SK-N-SH (cell line): ENCODE results near the gene HS3ST4. TPM values are rescaled to one million over a fixed set of nuclear protein-coding genes. Genes with fewer than 3 reads are reported as not detected.

Source experiments
- CTCF ChIA-PET: fragments of 300-600, 350-600 bp; formaldehyde crosslinking; extraction: SDS; loops from one replicate; lab custom pipeline; 2021; lab: Yijun Ruan, JAX
- POLR2A ChIA-PET: fragments of 350-600 bp; sonication (Branson Sonifier 250); formaldehyde crosslinking; extraction: SDS; loops from one replicate; lab custom pipeline; 2020; ENCODE audit warnings: antibody characterized with exemption, inconsistent platforms; lab: Yijun Ruan, JAX
- DNase-seq: peaks from one replicate; pipeline ENCODE4 v3.0.0; 2012
- H2AFZ ChIP-seq: fragments of 200-600 bp; sonication (generic); 2 replicates; pipeline ENCODE4 v1.8.1; 2016; ENCODE audit warnings: antibody characterized with exemption, mild to moderate bottlenecking, low read depth
- H3F3A ChIP-seq: fragments of 200-600 bp; sonication (generic); replicated peaks from 2 replicates; pipeline ENCODE3; 2016; ENCODE audit warnings: antibody characterized with exemption, mild to moderate bottlenecking; ENCODE audit not compliant: insufficient read depth
- H3K27ac ChIP-seq, 2 experiments: fragments of 200-500 bp in 1 of 2; fragments of 200-600 bp in 1 of 2; sonication (Bioruptor generic) in 1 of 2; sonication (generic), shearing (Covaris generic) in 1 of 2; 2 replicates each; pipeline versions ENCODE4 v1.5.1 to v1.6.1; 2014 to 2016; ENCODE audit warnings: low read depth in 2 of 2, inconsistent platforms in 1 of 2, low read length in 1 of 2, mild to moderate bottlenecking in 1 of 2, mixed read lengths in 1 of 2
- H3K27me3 ChIP-seq: fragments of 200-600 bp; sonication (generic), shearing (Covaris generic); 2 replicates; pipeline ENCODE4 v1.6.1; 2016; ENCODE audit warnings: mixed run types; ENCODE audit not compliant: insufficient read depth
- H3K36me3 ChIP-seq, 2 experiments: fragments of 200-500 bp in 1 of 2; fragments of 200-600 bp in 1 of 2; sonication (Bioruptor generic) in 1 of 2; sonication (generic) in 1 of 2; replicated peaks in 1 of 2; 2 replicates each; pipeline versions ENCODE3 to v1.5.1; 2014 to 2016; ENCODE audit warnings: low read length in 1 of 2, mild to moderate bottlenecking in 1 of 2; ENCODE audit not compliant: insufficient read depth in 2 of 2, control insufficient read depth in 1 of 2
- H3K4me1 ChIP-seq, 2 experiments: fragments of 200-500 bp in 1 of 2; fragments of 200-600 bp in 1 of 2; sonication (Bioruptor generic) in 1 of 2; sonication (generic), shearing (Covaris generic) in 1 of 2; 2 replicates each; pipeline versions ENCODE4 v1.5.1 to v1.6.1; 2014 to 2016; ENCODE audit warnings: low read depth in 1 of 2, low read length in 1 of 2, mixed run types in 1 of 2; ENCODE audit not compliant: insufficient read depth in 2 of 2, control insufficient read depth in 1 of 2
- H3K4me2 ChIP-seq: fragments of 200-600 bp; sonication (generic), shearing (Covaris generic); 2 replicates; pipeline ENCODE4 v1.6.1; 2017; ENCODE audit warnings: mixed run types
- H3K4me3 ChIP-seq, 2 experiments: fragments of 200-500 bp in 1 of 2; fragments of 200-600 bp in 1 of 2; sonication (Bioruptor generic) in 1 of 2; sonication (generic), shearing (Covaris generic) in 1 of 2; 2 replicates each; pipeline versions ENCODE4 v1.5.1 to v1.8.1; 2014 to 2016; ENCODE audit warnings: low read depth in 2 of 2, inconsistent platforms in 1 of 2, low read length in 1 of 2, mild to moderate bottlenecking in 1 of 2, mixed read lengths in 1 of 2, moderate library complexity in 1 of 2
- H3K79me2 ChIP-seq: fragments of 200-600 bp; sonication (generic); 2 replicates; pipeline ENCODE4 v1.8.1; 2017; ENCODE audit warnings: mild to moderate bottlenecking; ENCODE audit not compliant: insufficient read depth
- H3K9ac ChIP-seq: fragments of 200-600 bp; sonication (generic); 2 replicates; pipeline ENCODE4 v1.6.1; 2017; ENCODE audit warnings: mixed run types
- H3K9me2 ChIP-seq: fragments of 200-600 bp; sonication (generic); 2 replicates; pipeline ENCODE4 v1.6.1; 2017; ENCODE audit warnings: mixed run types
- H3K9me3 ChIP-seq: fragments of 200-600 bp; sonication (generic); 2 replicates; pipeline ENCODE4 v1.6.1; 2017; ENCODE audit warnings: mixed run types, mild to moderate bottlenecking, moderate library complexity
- H4K20me1 ChIP-seq: fragments of 200-600 bp; sonication (generic); 2 replicates; pipeline ENCODE4 v1.6.1; 2017; ENCODE audit warnings: mild to moderate bottlenecking, mixed run types; ENCODE audit not compliant: insufficient read depth
- CHD2 ChIP-seq: fragments of 150-350 bp; IDR thresholded peaks from 2 replicates; pipeline ENCODE4 v1.6.1; 2018; ENCODE audit warnings: low read length; ENCODE audit not compliant: partially characterized antibody
- EP300 ChIP-seq, 2 experiments: IDR thresholded peaks; 2 replicates each; pipeline versions ENCODE4 v1.4.0 to v1.6.1; 2012; ENCODE audit warnings: borderline replicate concordance in 1 of 2, low read depth in 1 of 2, low read length in 1 of 2
- FOSL2 ChIP-seq: IDR thresholded peaks from 2 replicates; pipeline ENCODE4 v1.4.0; 2012; ENCODE audit warnings: low read depth, mild to moderate bottlenecking, moderate library complexity, borderline replicate concordance
- GATA2 ChIP-seq: sonication (generic); formaldehyde crosslinking; IDR thresholded peaks from 2 replicates; pipeline ENCODE4 v1.5.0; 2020; ENCODE audit warnings: mild to moderate bottlenecking, missing genetic modification reagents
- JUND ChIP-seq: IDR thresholded peaks from 2 replicates; pipeline ENCODE4 v1.4.0; 2012
- MXI1 ChIP-seq: IDR thresholded peaks from 2 replicates; pipeline ENCODE4 v1.6.1; 2012; ENCODE audit warnings: mild to moderate bottlenecking, low read depth, low read length, improper control_type of control experiment
- NFIC ChIP-seq: IDR thresholded peaks from 2 replicates; pipeline ENCODE4 v1.4.0; 2012; ENCODE audit warnings: borderline replicate concordance
- POLR2AphosphoS5 ChIP-seq: IDR thresholded peaks from 2 replicates; pipeline ENCODE4 v1.6.1; 2012; ENCODE audit warnings: low read depth, low read length
- RAD21 ChIP-seq: IDR thresholded peaks from 2 replicates; pipeline ENCODE4 v1.6.1; 2012; ENCODE audit warnings: mild to moderate bottlenecking, low read length
- RFX5 ChIP-seq: IDR thresholded peaks from 2 replicates; pipeline ENCODE4 v1.6.1; 2012; ENCODE audit warnings: mild to moderate bottlenecking, improper control_type of control experiment, low read length
- SIN3A ChIP-seq: IDR thresholded peaks from 2 replicates; pipeline ENCODE4 v1.6.1; 2012; ENCODE audit warnings: low read depth, mild to moderate bottlenecking, low read length, moderate library complexity, borderline replicate concordance
- SMC3 ChIP-seq: IDR thresholded peaks from 2 replicates; pipeline ENCODE4 v1.6.1; 2012; ENCODE audit warnings: low read depth, low read length, improper control_type of control experiment
- TCF12 ChIP-seq: IDR thresholded peaks from 2 replicates; pipeline ENCODE4 v1.4.0; 2012
- WGBS: methylation state at CpG from one replicate; pipeline ENCODE4 v1.1.6; 2017; ENCODE audit warnings: low lambda C conversion rate; 5-methylcytosine and 5-hydroxymethylcytosine counted together
- polyA plus RNA-seq, 3 experiments: library from polyadenylated mRNA; depleted of rRNA; stranded (reverse); fragments of >200 nt; gene quantifications; 2 replicates each; pipeline ENCODE4 v1.2.3, GENCODE V29; 2012
- TF ChIP-seq, protein P1 (sequence below): fragments of 200-600 bp; sonication (generic); IDR thresholded peaks from 2 replicates; pipeline ENCODE4 v1.6.1; 2017; ENCODE audit warnings: antibody characterized with exemption, mild to moderate bottlenecking, moderate library complexity
- TF ChIP-seq, protein P2 (sequence below): IDR thresholded peaks from 2 replicates; pipeline ENCODE4 v1.4.0; 2012; ENCODE audit warnings: low read depth, borderline replicate concordance
- TF ChIP-seq, protein P3 (sequence below): fragments of 150-350 bp; IDR thresholded peaks from 2 replicates; pipeline ENCODE4 v1.6.1; 2017; ENCODE audit warnings: antibody characterized with exemption, low read length, low read depth, borderline replicate concordance
- TF ChIP-seq, protein P4 (sequence below): IDR thresholded peaks from 2 replicates; pipeline ENCODE4; 2012
- TF ChIP-seq, protein P5 (sequence below): IDR thresholded peaks from 2 replicates; pipeline ENCODE4 v1.4.0; 2012; ENCODE audit warnings: low read depth
- TF ChIP-seq, protein P6 (sequence below): fragments of 150-350 bp; IDR thresholded peaks from 2 replicates; pipeline ENCODE4 v1.6.1; 2016; ENCODE audit warnings: mild to moderate bottlenecking, low read depth, low read length

Gene HS3ST4
- polyA plus RNA-seq, 1 of the 3 experiments (the other 2 are of a cell fraction), result not detected

DNA sequence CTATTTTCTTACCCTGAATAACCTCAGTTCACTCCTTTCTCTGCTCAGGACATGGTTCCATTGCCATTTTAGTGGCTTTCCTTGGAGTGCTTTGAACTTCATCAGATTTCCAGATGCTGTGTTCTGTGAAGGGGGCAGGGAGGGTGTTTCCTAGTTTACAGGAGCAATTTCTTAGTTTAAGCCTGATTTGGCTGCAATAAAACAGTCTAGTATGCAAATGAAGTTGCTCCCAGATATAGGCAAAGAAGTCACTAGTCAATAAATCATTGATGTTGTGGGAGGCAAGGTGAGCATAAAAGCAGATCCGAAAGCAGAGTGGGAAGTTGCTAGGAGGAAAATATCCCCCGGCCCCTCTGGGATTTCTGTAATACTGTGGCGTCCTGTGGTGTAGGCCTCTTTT, 202.3 kb downstream of the HS3ST4 start (continued):
- TF ChIP-seq EP300 (IDR thresholded peaks at IDR 0.05; ENCODE audit: borderline replicate concordance in 1 of 2, low read depth in 1 of 2, low read length in 1 of 2) (no peak), POLR2AphosphoS5 (no peak), SMC3 (no peak), NFIC (no peak)
- TF ChIP-seq, protein P1, sequence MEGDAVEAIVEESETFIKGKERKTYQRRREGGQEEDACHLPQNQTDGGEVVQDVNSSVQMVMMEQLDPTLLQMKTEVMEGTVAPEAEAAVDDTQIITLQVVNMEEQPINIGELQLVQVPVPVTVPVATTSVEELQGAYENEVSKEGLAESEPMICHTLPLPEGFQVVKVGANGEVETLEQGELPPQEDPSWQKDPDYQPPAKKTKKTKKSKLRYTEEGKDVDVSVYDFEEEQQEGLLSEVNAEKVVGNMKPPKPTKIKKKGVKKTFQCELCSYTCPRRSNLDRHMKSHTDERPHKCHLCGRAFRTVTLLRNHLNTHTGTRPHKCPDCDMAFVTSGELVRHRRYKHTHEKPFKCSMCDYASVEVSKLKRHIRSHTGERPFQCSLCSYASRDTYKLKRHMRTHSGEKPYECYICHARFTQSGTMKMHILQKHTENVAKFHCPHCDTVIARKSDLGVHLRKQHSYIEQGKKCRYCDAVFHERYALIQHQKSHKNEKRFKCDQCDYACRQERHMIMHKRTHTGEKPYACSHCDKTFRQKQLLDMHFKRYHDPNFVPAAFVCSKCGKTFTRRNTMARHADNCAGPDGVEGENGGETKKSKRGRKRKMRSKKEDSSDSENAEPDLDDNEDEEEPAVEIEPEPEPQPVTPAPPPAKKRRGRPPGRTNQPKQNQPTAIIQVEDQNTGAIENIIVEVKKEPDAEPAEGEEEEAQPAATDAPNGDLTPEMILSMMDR, result no peak

DNA sequence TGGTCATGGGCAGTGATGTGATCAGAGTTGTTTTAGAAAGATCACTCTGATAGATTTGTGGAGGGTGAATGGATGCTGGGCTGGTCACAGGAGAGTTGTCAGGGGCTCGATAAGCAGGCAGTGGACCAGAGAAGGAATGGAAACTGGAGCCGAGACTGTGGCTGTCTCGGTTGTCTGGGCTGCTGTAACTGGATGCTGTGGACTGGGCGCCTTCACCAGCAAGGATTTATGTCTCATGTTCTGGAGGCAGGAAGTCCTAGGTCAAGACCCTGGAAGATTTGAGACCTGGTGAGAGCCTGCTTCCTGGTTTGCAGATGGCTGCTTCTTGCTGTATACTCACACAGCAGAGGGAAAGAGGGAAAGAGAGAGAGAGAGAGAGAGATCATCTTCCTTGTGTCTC, 203.6 kb downstream of the HS3ST4 start:
- no peak overlapping the region for H2AFZ ChIP-seq
- 0% methylated on average over 4 of the region's 4 CpGs for WGBS
- no peak for DNase-seq
- no peak overlapping the region for H3K27ac ChIP-seq
- no peaks in the 10 kb centered on the region for H3K4me1 ChIP-seq
- CTCF ChIA-PET, result no interaction called here
- H3K27me3 ChIP-seq, result no peaks in the 10 kb centered on the region
- TF ChIP-seq, protein P1, result no peak
- TF ChIP-seq POLR2AphosphoS5 (no peak), CHD2 (no peak), JUND (no peak), GATA2 (CRISPR knock-in tag) (no peak), RAD21 (no peak), SIN3A (no peak), NFIC (no peak), SMC3 (no peak), RFX5 (no peak), FOSL2 (no peak), TCF12 (no peak), EP300 (IDR thresholded peaks at IDR 0.05; ENCODE audit: borderline replicate concordance in 1 of 2, low read depth in 1 of 2, low read length in 1 of 2) (no peak), MXI1 (no peak)
- TF ChIP-seq, protein P2, sequence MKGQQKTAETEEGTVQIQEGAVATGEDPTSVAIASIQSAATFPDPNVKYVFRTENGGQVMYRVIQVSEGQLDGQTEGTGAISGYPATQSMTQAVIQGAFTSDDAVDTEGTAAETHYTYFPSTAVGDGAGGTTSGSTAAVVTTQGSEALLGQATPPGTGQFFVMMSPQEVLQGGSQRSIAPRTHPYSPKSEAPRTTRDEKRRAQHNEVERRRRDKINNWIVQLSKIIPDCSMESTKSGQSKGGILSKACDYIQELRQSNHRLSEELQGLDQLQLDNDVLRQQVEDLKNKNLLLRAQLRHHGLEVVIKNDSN, result no peak
- TF ChIP-seq, protein P3, sequence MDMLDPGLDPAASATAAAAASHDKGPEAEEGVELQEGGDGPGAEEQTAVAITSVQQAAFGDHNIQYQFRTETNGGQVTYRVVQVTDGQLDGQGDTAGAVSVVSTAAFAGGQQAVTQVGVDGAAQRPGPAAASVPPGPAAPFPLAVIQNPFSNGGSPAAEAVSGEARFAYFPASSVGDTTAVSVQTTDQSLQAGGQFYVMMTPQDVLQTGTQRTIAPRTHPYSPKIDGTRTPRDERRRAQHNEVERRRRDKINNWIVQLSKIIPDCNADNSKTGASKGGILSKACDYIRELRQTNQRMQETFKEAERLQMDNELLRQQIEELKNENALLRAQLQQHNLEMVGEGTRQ, result no peak
- TF ChIP-seq, protein P4, sequence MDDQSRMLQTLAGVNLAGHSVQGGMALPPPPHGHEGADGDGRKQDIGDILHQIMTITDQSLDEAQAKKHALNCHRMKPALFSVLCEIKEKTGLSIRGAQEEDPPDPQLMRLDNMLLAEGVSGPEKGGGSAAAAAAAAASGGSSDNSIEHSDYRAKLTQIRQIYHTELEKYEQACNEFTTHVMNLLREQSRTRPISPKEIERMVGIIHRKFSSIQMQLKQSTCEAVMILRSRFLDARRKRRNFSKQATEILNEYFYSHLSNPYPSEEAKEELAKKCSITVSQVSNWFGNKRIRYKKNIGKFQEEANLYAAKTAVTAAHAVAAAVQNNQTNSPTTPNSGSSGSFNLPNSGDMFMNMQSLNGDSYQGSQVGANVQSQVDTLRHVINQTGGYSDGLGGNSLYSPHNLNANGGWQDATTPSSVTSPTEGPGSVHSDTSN, result no peak
- TF ChIP-seq, protein P5, sequence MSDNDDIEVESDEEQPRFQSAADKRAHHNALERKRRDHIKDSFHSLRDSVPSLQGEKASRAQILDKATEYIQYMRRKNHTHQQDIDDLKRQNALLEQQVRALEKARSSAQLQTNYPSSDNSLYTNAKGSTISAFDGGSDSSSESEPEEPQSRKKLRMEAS, result no peak
- TF ChIP-seq, protein P6, sequence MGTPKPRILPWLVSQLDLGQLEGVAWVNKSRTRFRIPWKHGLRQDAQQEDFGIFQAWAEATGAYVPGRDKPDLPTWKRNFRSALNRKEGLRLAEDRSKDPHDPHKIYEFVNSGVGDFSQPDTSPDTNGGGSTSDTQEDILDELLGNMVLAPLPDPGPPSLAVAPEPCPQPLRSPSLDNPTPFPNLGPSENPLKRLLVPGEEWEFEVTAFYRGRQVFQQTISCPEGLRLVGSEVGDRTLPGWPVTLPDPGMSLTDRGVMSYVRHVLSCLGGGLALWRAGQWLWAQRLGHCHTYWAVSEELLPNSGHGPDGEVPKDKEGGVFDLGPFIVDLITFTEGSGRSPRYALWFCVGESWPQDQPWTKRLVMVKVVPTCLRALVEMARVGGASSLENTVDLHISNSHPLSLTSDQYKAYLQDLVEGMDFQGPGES, result no peak
- no peaks in the 10 kb centered on the region for H3K36me3 ChIP-seq
- no peak overlapping the region for H3K4me3 ChIP-seq
- POLR2A ChIA-PET, result no interaction called here
- no peaks in the 10 kb centered on the region for H3K79me2 ChIP-seq
- H3K9ac ChIP-seq, result no peak overlapping the region
- H3F3A ChIP-seq, result no peaks in the 10 kb centered on the region
- no peaks in the 10 kb centered on the region for H3K9me2 ChIP-seq
- H4K20me1 ChIP-seq, result no peaks in the 10 kb centered on the region
- no peaks in the 10 kb centered on the region for H3K9me3 ChIP-seq
- H3K4me2 ChIP-seq, result no peak overlapping the region
